AG04450 (cell line): Measurements from ENCODE around the gene LMO2. TPM values are rescaled to one million over a fixed set of nuclear protein-coding genes. Genes with fewer than 3 reads are reported as not detected.

Experiments used
- CTCF ChIA-PET: fragments of 300-600, 350-600 bp; formaldehyde crosslinking; extraction: SDS; loops from one replicate; lab custom pipeline; 2022; ENCODE audit warnings: antibody characterized with exemption, inconsistent platforms; lab: Charles Lee
- POLR2A ChIA-PET: fragments of 350-600 bp; formaldehyde crosslinking; extraction: SDS; loops from one replicate; lab custom pipeline; 2021; ENCODE audit warnings: antibody characterized with exemption, inconsistent platforms; lab: Yijun Ruan, JAX
- DNase-seq: peaks from one replicate; pipeline ENCODE4 v3.0.0-alpha.2; 2011; ENCODE audit warnings: low read depth, low spot score
- H3K27ac ChIP-seq: one replicate; pipeline ENCODE4 v1.5.1; 2012; ENCODE audit warnings: low read depth, low read length, control low read depth
- H3K27me3 ChIP-seq: one replicate; pipeline ENCODE4 v1.6.0; 2012; ENCODE audit warnings: low read length; ENCODE audit not compliant: control insufficient read depth, insufficient read depth
- H3K4me3 ChIP-seq: 2 replicates; pipeline ENCODE4 v1.5.1; 2011; ENCODE audit warnings: mild to moderate bottlenecking, low read depth, low read length, control low read depth
- H3K9me3 ChIP-seq: 2 replicates; pipeline ENCODE4 v1.5.1; 2012; ENCODE audit warnings: low read length; ENCODE audit not compliant: control insufficient read depth, insufficient read depth
- CTCF ChIP-seq: IDR thresholded peaks from 2 replicates; pipeline ENCODE4 v1.5.1; 2011; ENCODE audit warnings: low read depth, low read length, control low read depth, inconsistent platforms
- polyA plus RNA-seq: library from polyadenylated mRNA; depleted of rRNA; stranded (reverse); fragments of >200 nt; gene quantifications from 2 replicates; pipeline ENCODE4 v1.2.3, GENCODE V29; 2011

Gene LMO2
- polyA plus RNA-seq, 1 experiment: 0.05 TPM

DNA sequence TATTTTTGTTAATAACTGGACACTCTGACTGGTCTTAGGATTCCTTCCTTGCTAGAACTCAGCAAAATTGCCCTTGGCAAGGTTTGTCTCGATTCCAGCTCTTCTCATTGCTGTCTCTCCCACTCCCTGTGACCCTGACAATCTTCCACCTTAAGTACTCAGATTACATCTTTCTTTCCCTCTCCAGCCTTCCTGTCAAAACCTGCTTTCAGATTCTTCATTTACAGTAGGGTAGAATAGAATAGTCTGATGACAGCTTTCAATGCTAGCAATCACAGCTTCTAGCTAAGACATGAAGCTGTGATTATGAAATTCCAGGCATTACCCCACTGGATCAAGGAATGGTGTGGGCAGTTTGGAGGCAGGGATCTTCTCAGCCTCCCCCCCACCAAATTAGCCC lies 39.2 kb upstream of the LMO2 start:
- CTCF ChIA-PET: no interaction called here
- no peak overlapping the region for H3K4me3 ChIP-seq
- 0 out of 2 replicates have a peak, but pooled peaks cover 3% of the 10 kb centered on the region for H3K9me3 ChIP-seq
- POLR2A ChIA-PET: no interaction called here
- no peak overlapping the region for H3K27ac ChIP-seq
- no peak for DNase-seq
- peaks cover 24% of the 10 kb centered on the region for H3K27me3 ChIP-seq
- no peak for TF ChIP-seq CTCF

GRCh38 chr11:33930317-33931021 lies 38.6 kb upstream of the LMO2 start:
- no peak for TF ChIP-seq CTCF
- H3K27me3 ChIP-seq: peaks cover 27% of the 10 kb centered on the region
- ChIA-PET POLR2A (no interaction called here), CTCF (interaction anchor here (0.6 kb wide), 1 partner anchor 1332 kb away, joined by 3 read pairs; no protein-coding TSS in a partner anchor)
- 0 out of 2 replicates have a peak, but pooled peaks cover 3% of the 10 kb centered on the region for H3K9me3 ChIP-seq
- no peak overlapping the region for H3K27ac ChIP-seq
- H3K4me3 ChIP-seq: no peak overlapping the region
- DNase-seq: no peak

DNA sequence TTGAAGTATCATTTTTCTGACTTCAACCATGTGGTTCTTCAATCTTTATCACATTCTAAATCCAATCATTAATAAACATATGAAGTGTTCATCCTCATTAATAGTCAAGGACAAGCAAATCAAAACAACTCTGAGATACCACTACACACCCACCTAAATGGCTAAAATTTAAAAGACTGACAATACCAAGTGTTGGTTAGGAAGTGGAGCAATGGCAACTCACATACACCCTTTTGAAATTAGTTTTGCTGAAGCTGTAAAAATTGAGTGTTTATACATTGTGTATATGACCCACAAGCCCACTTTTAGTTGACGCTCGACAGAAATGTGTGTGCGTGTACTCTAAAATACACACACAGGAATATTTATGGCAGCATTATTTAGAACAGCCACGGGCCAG lies 36.7 kb upstream of the LMO2 start:
- no peak overlapping the region for H3K27ac ChIP-seq
- no peak for TF ChIP-seq CTCF
- H3K4me3 ChIP-seq: no peak overlapping the region
- peaks cover 37% of the 10 kb centered on the region for H3K27me3 ChIP-seq
- 0 out of 2 replicates have a peak, but pooled peaks cover 3% of the 10 kb centered on the region for H3K9me3 ChIP-seq
- POLR2A ChIA-PET: no interaction called here
- CTCF ChIA-PET: no interaction called here
- DNase-seq: no peak

- DNase-seq: no peak
- TF ChIP-seq CTCF: no peak
- no peak overlapping the region for H3K27ac ChIP-seq
- peaks cover 33% of the 10 kb centered on the region for H3K27me3 ChIP-seq
- ChIA-PET POLR2A (no interaction called here), CTCF (no interaction called here)
- H3K9me3 ChIP-seq: 0 out of 2 replicates have a peak, but pooled peaks cover 3% of the 10 kb centered on the region
- H3K4me3 ChIP-seq: no peak overlapping the region
Measured at GRCh38 chr11:33926671-33927552, 35.0 kb upstream of the LMO2 start.

DNA sequence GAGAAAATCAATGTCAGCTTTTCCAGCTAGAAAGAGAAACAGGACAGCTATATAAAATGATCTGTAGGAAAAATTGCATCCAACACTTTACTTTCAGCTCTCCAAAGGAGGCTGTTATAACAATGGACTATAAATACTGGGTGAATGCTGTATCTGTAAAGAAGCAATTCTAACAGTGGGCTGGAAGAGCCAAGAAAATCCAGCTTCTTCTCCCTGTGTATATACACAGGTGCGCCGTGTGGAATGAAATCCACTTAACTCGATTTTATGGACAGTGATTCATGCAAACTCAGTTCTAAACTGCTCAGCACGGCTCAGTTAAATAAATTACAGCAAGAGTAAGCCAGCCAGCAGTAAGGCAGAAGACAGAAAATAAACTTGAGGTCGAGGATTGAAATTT lies 32.5 kb upstream of the LMO2 start:
- H3K27ac ChIP-seq: no peak overlapping the region
- ChIA-PET POLR2A (no interaction called here), CTCF (no interaction called here)
- no peaks in the 10 kb centered on the region for H3K9me3 ChIP-seq
- peaks cover 20% of the 10 kb centered on the region for H3K27me3 ChIP-seq
- no peak for DNase-seq
- no peak overlapping the region for H3K4me3 ChIP-seq
- no peak for TF ChIP-seq CTCF
